Inferior parietal cortex (tissue), 1 donor: ENCODE measurements around the gene KRTAP10-7.
"Not testable (repeated sequence)": the region's sequence is repeated elsewhere in the genome, so short reads cannot be mapped to it uniquely, and the experiment has no call there.

Experiments
- DNase-seq: peaks from one replicate; pipeline ENCODE4 v3.0.0-alpha.2; 2016; ENCODE audit errors: extremely low spot score

Gene KRTAP10-7

DNA sequence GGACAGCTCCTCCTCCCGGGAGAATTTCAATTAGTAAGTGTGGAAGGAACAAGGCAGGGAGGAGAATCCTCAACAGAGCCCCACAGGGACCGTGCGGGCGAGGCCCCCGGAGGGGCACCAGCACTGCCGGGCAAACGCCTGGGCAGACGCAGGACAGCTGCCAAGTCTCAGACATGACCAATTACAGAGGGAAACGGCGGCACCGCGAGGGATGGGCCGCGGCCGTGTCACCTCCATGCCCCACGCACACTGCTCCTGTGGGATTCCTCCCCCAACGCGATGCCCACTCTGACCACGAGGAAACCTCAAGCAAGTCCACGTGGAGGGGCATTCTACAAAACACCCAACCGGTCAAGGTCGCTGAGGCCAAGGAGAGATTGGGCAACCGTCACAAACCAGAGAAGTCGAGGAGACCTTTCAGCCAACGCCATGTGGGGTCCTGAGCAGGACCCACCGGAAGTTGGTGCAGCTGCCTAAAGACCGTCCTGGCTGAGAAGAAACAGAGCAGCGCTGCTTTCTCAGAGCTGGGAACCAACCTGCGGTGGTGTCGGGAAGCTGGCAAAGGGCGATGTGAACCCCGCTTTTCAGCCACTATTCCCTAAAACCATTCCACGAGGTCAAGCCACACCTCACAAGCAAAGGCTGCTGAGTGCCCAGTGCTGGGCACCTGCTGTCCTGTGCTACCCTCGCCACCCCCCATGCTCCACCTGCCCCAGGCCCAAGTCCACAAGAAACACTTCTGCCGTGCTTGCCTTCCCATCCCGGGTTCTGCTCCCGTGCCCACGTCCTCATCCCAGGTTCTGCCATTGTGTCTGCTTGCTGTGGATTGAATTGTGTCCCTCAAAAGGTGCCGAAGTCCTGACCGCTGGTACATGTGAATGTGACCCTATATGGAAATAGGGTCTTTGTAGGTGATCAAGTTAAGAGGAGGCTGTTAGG lies 28.3 kb upstream of the KRTAP10-7 start:
- DNase-seq, result no peak

DNA sequence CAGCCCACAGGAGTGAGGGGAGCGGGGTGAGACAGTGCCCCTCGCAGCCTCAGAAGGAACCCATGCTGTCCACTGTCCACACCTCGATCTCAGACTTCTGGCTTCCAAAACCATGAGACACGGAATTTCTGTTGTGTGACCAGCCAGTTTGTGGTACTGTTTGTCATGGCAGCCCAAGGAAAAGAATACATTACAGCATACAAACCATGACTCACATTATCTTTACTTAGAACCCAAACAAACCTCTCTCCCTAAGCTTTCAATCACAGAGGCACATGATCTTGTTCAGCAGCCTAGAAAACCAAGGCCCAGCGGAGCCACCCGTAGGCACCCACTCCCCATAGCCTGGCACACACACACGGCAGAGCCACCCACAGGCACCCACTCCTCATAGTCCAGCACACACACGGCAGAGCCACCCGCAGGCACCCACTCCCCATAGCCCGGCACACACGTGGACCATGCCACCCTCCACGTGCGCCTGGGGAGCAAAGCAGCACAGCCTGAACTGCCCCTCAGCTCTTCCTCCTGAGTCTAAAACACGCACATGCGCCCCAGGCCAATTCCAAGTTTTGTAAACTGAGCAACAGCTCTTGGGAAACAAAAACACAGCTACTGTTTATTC lies 27.3 kb upstream of the KRTAP10-7 start:
- DNase-seq, result no peak

GRCh38 chr21:44573630-44574456 lies 26.6 kb upstream of the KRTAP10-7 start, which contains the start of gene KRTAP10-4:
KRTAP10-4 (plus strand) TSS chr21:44573729; CDS start chr21:44573759, 30 bp downstream.
- not testable (repeated sequence) for DNase-seq

DNA sequence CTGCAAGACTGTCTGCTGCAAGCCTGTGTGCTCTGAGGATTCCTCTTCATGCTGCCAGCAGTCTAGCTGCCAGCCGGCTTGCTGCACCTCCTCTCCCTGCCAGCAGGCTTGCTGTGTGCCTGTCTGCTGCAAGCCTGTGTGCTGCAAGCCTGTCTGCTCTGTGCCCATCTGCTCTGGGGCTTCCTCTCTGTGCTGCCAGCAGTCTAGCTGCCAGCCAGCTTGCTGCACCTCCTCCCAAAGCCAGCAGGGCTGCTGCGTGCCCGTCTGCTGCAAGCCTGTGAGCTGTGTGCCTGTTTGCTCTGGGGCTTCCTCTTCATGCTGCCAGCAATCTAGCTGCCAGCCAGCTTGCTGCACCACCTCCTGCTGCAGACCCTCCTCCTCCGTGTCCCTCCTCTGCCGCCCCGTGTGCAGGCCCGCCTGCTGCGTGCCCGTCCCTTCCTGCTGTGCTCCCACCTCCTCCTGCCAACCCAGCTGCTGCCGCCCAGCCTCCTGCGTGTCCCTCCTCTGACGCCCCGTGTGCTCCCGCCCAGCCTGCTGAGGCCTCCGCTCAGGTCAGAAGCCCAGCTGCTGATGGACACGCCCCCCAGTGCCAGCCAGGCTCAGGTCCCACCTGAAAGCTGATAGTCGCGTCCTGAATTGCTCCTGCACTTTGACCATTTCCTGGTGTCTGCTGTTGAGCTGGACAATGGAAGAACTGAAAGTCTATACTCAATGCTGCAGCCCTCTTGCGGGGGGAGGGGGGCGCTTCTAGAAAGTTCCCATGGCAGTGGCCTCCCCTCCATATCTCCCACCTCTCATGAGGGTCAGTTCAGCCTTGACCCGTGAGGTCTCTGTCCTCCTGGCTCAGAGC lies 25.7 kb upstream of the KRTAP10-7 start:
- DNase-seq, result no peak

DNA sequence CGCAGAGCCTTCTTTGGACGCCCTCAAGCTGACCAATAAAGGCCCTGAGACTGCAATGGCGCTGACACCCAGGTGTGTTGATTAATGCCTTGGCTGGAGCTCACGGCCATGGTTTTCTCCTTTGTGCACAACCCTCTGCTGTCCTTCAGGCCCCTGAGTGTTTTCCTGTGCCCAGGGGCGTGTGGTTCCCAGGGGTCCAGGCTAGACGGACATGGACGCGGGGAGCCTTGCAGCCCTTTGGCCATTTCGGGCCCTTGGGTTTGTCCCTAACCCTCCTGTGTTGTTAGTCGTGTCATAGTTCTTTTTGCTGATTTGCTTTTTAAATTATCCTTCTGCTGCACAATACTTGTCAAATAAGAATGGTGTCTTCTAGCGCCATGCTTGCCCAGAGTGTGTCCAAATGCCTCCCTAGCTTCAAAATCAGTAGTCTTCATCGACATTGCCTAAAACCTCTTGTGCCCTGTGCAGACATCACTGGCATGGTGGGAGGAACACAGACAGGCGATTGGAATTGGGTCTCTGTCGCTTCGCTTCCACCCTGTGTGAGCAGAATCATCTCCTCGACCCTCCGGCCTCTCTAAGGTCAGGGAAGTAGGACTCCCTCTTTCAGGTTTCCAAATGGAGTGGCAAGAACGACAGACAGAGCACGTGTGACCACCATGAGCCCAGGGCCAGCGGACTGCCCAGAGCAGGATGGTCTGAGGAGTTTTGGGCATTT lies 24.9 kb upstream of the KRTAP10-7 start:
- no peak for DNase-seq

DNA sequence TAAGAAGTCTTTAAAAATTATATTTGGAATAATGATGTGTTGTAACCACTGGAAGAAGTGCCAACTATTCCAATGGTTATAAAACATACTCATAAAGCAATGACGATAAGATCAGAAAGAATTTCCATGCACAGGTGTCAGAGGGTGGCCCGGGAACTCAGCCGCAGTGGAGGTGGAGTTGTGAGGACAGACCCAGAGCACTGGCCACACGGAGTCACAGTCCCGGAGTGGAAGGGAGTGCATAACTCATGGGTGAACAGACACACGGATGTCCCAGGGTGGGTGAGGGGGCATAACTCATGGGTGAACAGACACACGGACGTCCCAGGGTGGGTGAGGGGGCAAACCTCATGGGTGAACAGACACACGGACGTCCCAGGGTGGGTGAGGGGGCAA lies 24.4 kb upstream of the KRTAP10-7 start:
- DNase-seq, result no peak

DNA sequence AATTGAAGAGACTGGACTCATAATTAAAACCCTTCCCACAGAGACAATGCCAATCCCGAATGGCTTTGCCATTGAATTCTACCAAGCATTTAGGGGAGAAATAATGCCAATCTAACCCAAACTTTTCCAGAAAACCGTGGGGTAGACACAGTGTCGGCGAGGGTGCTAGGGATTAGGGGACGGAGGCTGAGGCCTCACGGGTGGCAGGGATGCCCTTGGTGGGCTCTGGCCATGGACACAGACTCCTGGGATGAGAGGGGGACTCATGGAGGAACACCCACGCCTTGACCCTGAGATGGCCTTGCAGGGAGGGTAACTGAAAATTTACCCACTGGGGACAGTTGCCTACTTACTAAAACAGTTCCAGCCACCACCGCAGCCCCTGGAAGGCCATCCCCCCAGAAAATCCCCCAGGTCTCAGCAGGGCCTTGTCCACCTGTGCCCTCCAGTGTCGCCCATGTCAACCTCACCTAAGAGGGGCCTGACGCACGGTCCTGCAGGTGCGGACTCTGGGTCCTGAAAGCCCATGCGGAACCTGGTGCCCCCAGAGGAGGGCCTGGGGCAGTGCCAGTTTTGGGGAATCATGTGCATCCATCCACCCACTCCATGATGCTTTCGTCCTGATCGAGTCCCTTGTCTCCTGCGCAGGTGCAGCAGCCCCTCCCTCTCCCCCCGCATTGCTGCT lies 21.9 kb upstream of the KRTAP10-7 start:
- no peak for DNase-seq

GRCh38 chr21:44579056-44579832 lies 21.2 kb upstream of the KRTAP10-7 start:
- no peak for DNase-seq

DNA sequence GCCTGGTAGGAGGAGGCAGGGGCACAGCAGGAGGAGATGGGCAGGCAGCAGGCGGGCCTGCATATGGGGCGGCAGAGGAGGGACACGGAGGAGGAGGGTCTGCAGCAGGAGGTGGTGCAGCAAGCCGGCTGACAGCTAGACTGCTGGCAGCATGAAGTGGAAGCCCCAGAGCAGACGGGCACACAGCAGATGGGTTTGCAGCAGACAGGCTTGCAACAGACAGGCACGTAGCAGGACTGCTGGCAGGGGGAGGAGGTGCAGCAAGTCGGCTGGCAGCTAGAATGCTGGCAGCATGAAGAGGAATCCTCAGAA lies 20.6 kb upstream of the KRTAP10-7 start:
- no peak for DNase-seq

- DNase-seq, result not testable (repeated sequence)
Observed at GRCh38 chr21:44580231-44580821, 20.1 kb upstream of the KRTAP10-7 start, which contains the start of gene KRTAP10-5. KRTAP10-5 (minus strand) TSS chr21:44580604; CDS start chr21:44580578, 26 bp downstream.

- DNase-seq, result no peak
Observed at GRCh38 chr21:44581158-44581557, 19.2 kb upstream of the KRTAP10-7 start.

- no peak for DNase-seq
Observed at GRCh38 chr21:44582055-44582454, 18.3 kb upstream of the KRTAP10-7 start.

GRCh38 chr21:44583089-44583799 lies 17.2 kb upstream of the KRTAP10-7 start:
- DNase-seq, result no peak

- DNase-seq, result no peak
Observed at GRCh38 chr21:44583800-44584147, 16.6 kb upstream of the KRTAP10-7 start.

GRCh38 chr21:44585892-44586291 lies 14.5 kb upstream of the KRTAP10-7 start:
- DNase-seq, result no peak

DNA sequence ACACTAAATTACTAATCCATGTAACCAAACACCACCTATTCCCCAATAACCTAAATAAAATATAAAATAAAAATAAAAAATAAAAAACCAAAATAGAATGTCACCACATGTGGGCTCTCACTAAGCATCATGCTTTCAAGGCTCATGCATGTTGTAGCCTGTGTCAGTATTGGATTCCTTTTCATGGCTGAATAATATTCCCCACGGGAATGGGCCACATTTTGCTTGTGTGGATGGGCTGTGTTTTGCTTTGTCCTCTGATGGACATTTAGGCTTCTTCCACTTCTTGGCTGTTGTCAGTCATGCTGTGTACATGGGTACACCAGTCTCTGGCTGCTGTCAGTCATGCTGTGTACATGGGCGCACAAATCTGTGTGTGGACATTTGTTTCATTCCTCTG lies 11.3 kb upstream of the KRTAP10-7 start:
- DNase-seq, result no peak

- DNase-seq, result no peak
Observed at GRCh38 chr21:44589586-44590305, 10.7 kb upstream of the KRTAP10-7 start.

DNA sequence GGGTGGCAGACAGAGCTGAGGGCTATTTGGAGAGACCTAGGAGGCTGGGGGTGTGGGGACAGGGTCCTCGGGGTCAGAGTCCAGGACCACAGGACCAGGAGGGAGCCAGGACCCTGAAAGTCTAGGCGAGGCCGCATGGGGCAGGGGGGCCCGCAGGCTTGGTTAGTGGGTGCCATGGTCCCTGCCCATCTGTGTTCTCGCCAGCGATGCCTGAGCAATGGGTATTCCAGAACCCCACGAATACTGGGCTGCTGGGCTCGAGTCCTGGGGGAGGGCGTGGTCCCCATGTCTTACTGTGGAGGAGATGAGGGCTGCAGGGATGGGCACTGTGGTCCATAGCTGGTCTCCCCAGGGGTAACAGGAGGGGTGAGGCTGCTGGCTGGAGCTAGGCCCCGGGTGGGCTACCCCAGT lies 10.1 kb upstream of the KRTAP10-7 start:
- DNase-seq, result no peak
